WTC11 (cell line): Measurements from ENCODE around the gene SRGAP1.

ENCODE experiments used
- AFF4 ChIP-seq: sonication (generic); formaldehyde crosslinking; IDR thresholded peaks from 2 replicates; pipeline ENCODE4 v1.8.1; 2023; ENCODE audit warnings: mild to moderate bottlenecking, missing genetic modification reagents, borderline replicate concordance
- ATF2 ChIP-seq: sonication (generic); formaldehyde crosslinking; IDR thresholded peaks from 2 replicates; pipeline ENCODE4 v1.8.1; 2022; ENCODE audit warnings: low read depth, missing genetic modification reagents, borderline replicate concordance
- CTCF ChIP-seq: fragments of 200-600 bp; IDR thresholded peaks from 2 replicates; pipeline ENCODE4 v1.8.0; 2022; ENCODE audit warnings: antibody characterized with exemption
- ESRRA ChIP-seq: sonication (generic); formaldehyde crosslinking; IDR thresholded peaks from 2 replicates; pipeline ENCODE4 v1.8.1; 2022; ENCODE audit warnings: mild to moderate bottlenecking, missing genetic modification reagents, borderline replicate concordance
- NFE2L1 ChIP-seq: sonication (generic); formaldehyde crosslinking; IDR thresholded peaks from 2 replicates; pipeline ENCODE4 v1.8.1; 2023; ENCODE audit warnings: missing genetic modification reagents
- SMAD3 ChIP-seq: sonication (generic); formaldehyde crosslinking; IDR thresholded peaks from 2 replicates; pipeline ENCODE4 v1.8.0; 2022; ENCODE audit warnings: missing genetic modification reagents, mild to moderate bottlenecking, borderline replicate concordance
- ZNF138 ChIP-seq: sonication (generic); formaldehyde crosslinking; conservative IDR thresholded peaks from 2 replicates; pipeline ENCODE4 v1.8.1; 2022; ENCODE audit warnings: mild to moderate bottlenecking, moderate library complexity, missing genetic modification reagents

- no peak for TF ChIP-seq SMAD3
- no peak for TF ChIP-seq AFF4 (CRISPR knock-in tag)
- no peak for TF ChIP-seq CTCF
- TF ChIP-seq ATF2 = no peak
- no peak for TF ChIP-seq NFE2L1
- no peak for TF ChIP-seq ESRRA (CRISPR knock-in tag)
- no peak for TF ChIP-seq ZNF138 (CRISPR knock-in tag)
Observed at GRCh38 chr12:64207453-64207852, 363.0 kb downstream of the SRGAP1 start.
